Fibroblast of skin of left biceps (primary cell): Measurements from ENCODE around the gene THEM4.

Experiments
- DNase-seq, 2 experiments: peaks; one replicate each; pipeline ENCODE4 v3.0.0-alpha.2; 2013; ENCODE audit warnings: low read depth in 2 of 2

Gene THEM4

GRCh38 chr1:151837884-151838221 lies 71.5 kb downstream of the THEM4 start:
- no peak for DNase-seq

GRCh38 chr1:151837197-151837596 lies 72.1 kb downstream of the THEM4 start:
- DNase-seq = no peak

GRCh38 chr1:151835596-151835995 lies 73.7 kb downstream of the THEM4 start:
- DNase-seq = no peak

- DNase-seq = no peak
These were observed 75.1 kb downstream of the THEM4 start for GRCh38 chr1:151834239-151834638.

GRCh38 chr1:151833172-151833900 lies 76.0 kb downstream of the THEM4 start:
- no peak for DNase-seq

GRCh38 chr1:151832318-151832980 lies 76.9 kb downstream of the THEM4 start:
- DNase-seq = no peak

GRCh38 chr1:151831605-151832004 lies 77.7 kb downstream of the THEM4 start, which contains the start of gene RORC:
RORC (minus strand) TSS chr1:151831802; CDS start chr1:151831764, 38 bp downstream.
- no peak for DNase-seq

GRCh38 chr1:151831256-151831591 lies 78.1 kb downstream of the THEM4 start:
- no peak for DNase-seq

GRCh38 chr1:151830055-151830454 lies 79.3 kb downstream of the THEM4 start:
- no peak for DNase-seq

- no peak for DNase-seq
These were observed 79.8 kb downstream of the THEM4 start for GRCh38 chr1:151829352-151830046.

- DNase-seq = no peak
These were observed 80.4 kb downstream of the THEM4 start for GRCh38 chr1:151828921-151829320.

- DNase-seq = no peak
These were observed 81.5 kb downstream of the THEM4 start for GRCh38 chr1:151827853-151828252.

- DNase-seq = no peak
These were observed 83.3 kb downstream of the THEM4 start for GRCh38 chr1:151825751-151826660.

GRCh38 chr1:151825204-151825603 lies 84.1 kb downstream of the THEM4 start:
- DNase-seq = no peak
